ENCODE measurements around the gene ZNF587B.

DNA sequence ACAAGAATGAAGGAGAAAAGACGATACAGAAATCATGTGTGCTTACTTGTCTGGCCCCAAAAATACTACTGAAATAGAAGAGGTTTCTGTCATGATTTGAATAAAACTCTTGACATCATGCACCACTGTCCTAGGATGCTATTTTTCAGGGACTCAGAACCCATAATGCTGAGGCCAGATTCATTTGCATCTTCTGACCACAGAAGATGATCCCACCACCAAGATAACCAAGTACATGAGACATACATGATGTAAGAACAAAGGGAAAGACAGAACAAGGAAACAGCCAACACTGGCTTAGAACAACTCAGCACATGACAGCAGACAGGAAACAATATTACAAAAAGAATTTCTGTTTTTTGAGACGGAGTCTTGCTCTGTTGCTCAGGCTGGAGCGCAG, 17.9 kb upstream of the ZNF587B start:
- TF ChIP-seq, protein P1, sequence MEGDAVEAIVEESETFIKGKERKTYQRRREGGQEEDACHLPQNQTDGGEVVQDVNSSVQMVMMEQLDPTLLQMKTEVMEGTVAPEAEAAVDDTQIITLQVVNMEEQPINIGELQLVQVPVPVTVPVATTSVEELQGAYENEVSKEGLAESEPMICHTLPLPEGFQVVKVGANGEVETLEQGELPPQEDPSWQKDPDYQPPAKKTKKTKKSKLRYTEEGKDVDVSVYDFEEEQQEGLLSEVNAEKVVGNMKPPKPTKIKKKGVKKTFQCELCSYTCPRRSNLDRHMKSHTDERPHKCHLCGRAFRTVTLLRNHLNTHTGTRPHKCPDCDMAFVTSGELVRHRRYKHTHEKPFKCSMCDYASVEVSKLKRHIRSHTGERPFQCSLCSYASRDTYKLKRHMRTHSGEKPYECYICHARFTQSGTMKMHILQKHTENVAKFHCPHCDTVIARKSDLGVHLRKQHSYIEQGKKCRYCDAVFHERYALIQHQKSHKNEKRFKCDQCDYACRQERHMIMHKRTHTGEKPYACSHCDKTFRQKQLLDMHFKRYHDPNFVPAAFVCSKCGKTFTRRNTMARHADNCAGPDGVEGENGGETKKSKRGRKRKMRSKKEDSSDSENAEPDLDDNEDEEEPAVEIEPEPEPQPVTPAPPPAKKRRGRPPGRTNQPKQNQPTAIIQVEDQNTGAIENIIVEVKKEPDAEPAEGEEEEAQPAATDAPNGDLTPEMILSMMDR (conservative IDR thresholded peaks at IDR 0.05): no peak
- TF ChIP-seq ZFX (IDR thresholded peaks at IDR 0.05): no peak
